K562 (cell line): ENCODE data around the gene SLC28A1. TPM values are rescaled to one million over a fixed set of nuclear protein-coding genes. Genes with fewer than 3 reads are reported as not detected.

Source experiments
- ATAC-seq: fragments of 200-7000 bp; cut with Tn5 transposase; 3 replicates; pipeline ENCODE4 v1.9.1; 2020; ENCODE audit warnings: moderate library complexity
- BruUV-seq: library from RNA; stranded (reverse); fragments of 400-500 nt; replicated peaks from 2 replicates; lab custom pipeline; 2021; lab: Mats Ljungman, UMichigan
- CTCF ChIA-PET: fragments of 300-600 bp; formaldehyde crosslinking; extraction: SDS; loops from one replicate; lab custom pipeline; 2021; ENCODE audit warnings: low intra/inter-chr PET ratio; lab: Yijun Ruan, JAX
- POLR2A ChIA-PET: fragments of 300-600, 350-650 bp; sonication (Branson Sonifier 250); formaldehyde crosslinking; extraction: SDS; loops from one replicate; lab custom pipeline; 2021; ENCODE audit warnings: antibody characterized with exemption, inconsistent platforms; lab: Yijun Ruan, JAX
- DNase-seq, 4 experiments: peaks; one replicate each; pipeline versions ENCODE4 v3.0.0 to v3.0.0-alpha.2; 2011 to 2018; ENCODE audit warnings: low spot score in 3 of 4, mixed read lengths in 3 of 4; ENCODE audit errors: extremely low read depth in 1 of 4
- FAIRE-seq: peaks from 2 replicates; lab custom pipeline; 2011; peaks lifted over from hg19 to GRCh38; lab: Jason Lieb, UNC
- H2AFZ ChIP-seq: 2 replicates; pipeline ENCODE4 v1.6.0; 2011; ENCODE audit warnings: low read depth, low read length, control low read depth, inconsistent platforms
- H3K27ac ChIP-seq: fragments of 200-600 bp; 3 replicates; pipeline ENCODE4 v1.8.0; 2011; ENCODE audit warnings: low read depth, mild to moderate bottlenecking, control low read depth, inconsistent platforms, low read length, moderate library complexity, mixed read lengths; ENCODE audit errors: extremely low read depth
- H3K27me3 ChIP-seq, 2 experiments: fragments of 300-600 bp in 1 of 2; 2 replicates in 1 of 2; 3 replicates in 1 of 2; pipeline versions ENCODE4 v1.6.0 to v1.8.0; 2011; ENCODE audit warnings: inconsistent platforms in 2 of 2, low read length in 2 of 2, mild to moderate bottlenecking in 1 of 2, mixed read lengths in 1 of 2, moderate library complexity in 1 of 2; ENCODE audit not compliant: control insufficient read depth in 2 of 2, insufficient read depth in 2 of 2
- H3K36me3 ChIP-seq: fragments of 300-600 bp; 3 replicates; pipeline ENCODE4 v1.8.0; 2011; ENCODE audit warnings: mild to moderate bottlenecking, low read length, inconsistent platforms; ENCODE audit not compliant: control insufficient read depth, insufficient read depth
- H3K4me1 ChIP-seq, 2 experiments: fragments of 200-600 bp in 1 of 2; replicated peaks in 1 of 2; 2 replicates in 1 of 2; 3 replicates in 1 of 2; pipeline versions ENCODE4 v1.5.1 to v1.8.0; 2011; ENCODE audit warnings: inconsistent platforms in 2 of 2, low read length in 2 of 2, mild to moderate bottlenecking in 1 of 2, mixed read lengths in 1 of 2, moderate library complexity in 1 of 2; ENCODE audit not compliant: control insufficient read depth in 2 of 2, insufficient read depth in 2 of 2
- H3K4me2 ChIP-seq: 2 replicates; pipeline ENCODE4 v1.6.1; 2011; ENCODE audit warnings: low read length, control low read depth, inconsistent platforms, mixed read lengths; ENCODE audit not compliant: insufficient read depth
- H3K4me3 ChIP-seq: fragments of 200-600 bp; sonication (generic), shearing (Covaris generic); 2 replicates; pipeline ENCODE4 v1.5.1; 2016; ENCODE audit warnings: control low read depth, inconsistent platforms
- H3K79me2 ChIP-seq: fragments of 200-600 bp; 3 replicates; pipeline ENCODE4 v1.8.0; 2011; ENCODE audit warnings: low read length, inconsistent platforms; ENCODE audit not compliant: control insufficient read depth, insufficient read depth
- H3K9ac ChIP-seq, 2 experiments: 2 replicates each; pipeline versions ENCODE4 v1.6.0 to v1.6.1; 2011; ENCODE audit warnings: low read depth in 2 of 2, low read length in 2 of 2, control low read depth in 1 of 2, inconsistent platforms in 1 of 2, mild to moderate bottlenecking in 1 of 2, mixed read lengths in 1 of 2; ENCODE audit not compliant: insufficient read depth in 1 of 2
- H3K9me1 ChIP-seq: one replicate; pipeline ENCODE4 v1.6.0; 2011; ENCODE audit warnings: inconsistent platforms, mild to moderate bottlenecking, low read length, moderate library complexity; ENCODE audit not compliant: control insufficient read depth, insufficient read depth
- H3K9me3 ChIP-seq: replicated peaks from 2 replicates; pipeline ENCODE4 v1.5.1; 2011; ENCODE audit warnings: low read depth, low read length, inconsistent platforms; ENCODE audit not compliant: control insufficient read depth, insufficient read depth
- H4K20me1 ChIP-seq: replicated peaks from 2 replicates; pipeline ENCODE4 v1.6.1; 2011; ENCODE audit warnings: low read length, inconsistent platforms, mixed read lengths; ENCODE audit not compliant: control insufficient read depth, insufficient read depth
- ATF7 ChIP-seq: fragments of 450-650 bp; IDR thresholded peaks from 2 replicates; pipeline ENCODE4 v1.7.1; 2014; ENCODE audit warnings: mild to moderate bottlenecking, moderate library complexity
- DPF2 ChIP-seq: fragments of 450-650 bp; IDR thresholded peaks from 2 replicates; pipeline ENCODE4 v1.6.1; 2016
- MAZ ChIP-seq, 2 experiments: fragments of 450-650 bp in 1 of 2; sonication (generic) in 1 of 2; formaldehyde crosslinking; IDR thresholded peaks in 1 of 2; conservative IDR thresholded peaks in 1 of 2; 2 replicates each; pipeline versions ENCODE4 v1.4.0 to v1.5.0; 2020; ENCODE audit warnings: mild to moderate bottlenecking in 1 of 2, missing genetic modification reagents in 1 of 2
- PHF21A ChIP-seq: fragments of 450-650 bp; IDR thresholded peaks from 2 replicates; pipeline ENCODE4 v1.6.1; 2017; ENCODE audit warnings: low read depth, borderline replicate concordance
- RBM25 ChIP-seq: fragments of 200-400 bp; formaldehyde crosslinking; IDR thresholded peaks from 2 replicates; pipeline ENCODE4 v1.6.1; 2018; ENCODE audit warnings: low read length, low read depth, moderate library complexity; ENCODE audit not compliant: severe bottlenecking
- REST ChIP-seq, 2 experiments: fragments of 450-650 bp; formaldehyde crosslinking in 1 of 2; IDR thresholded peaks; 2 replicates each; pipeline versions ENCODE4 v1.4.0 to v1.6.1; 2014 to 2020; ENCODE audit warnings: mild to moderate bottlenecking in 2 of 2, borderline replicate concordance in 1 of 2, low read depth in 1 of 2
- SETDB1 ChIP-seq: IDR thresholded peaks from one replicate; pipeline ENCODE4 v1.6.1; 2012; ENCODE audit warnings: low read length, control low read depth, inconsistent platforms
- ZBTB43 ChIP-seq: sonication (generic); formaldehyde crosslinking; IDR thresholded peaks from 2 replicates; pipeline ENCODE4 v1.8.0; 2023; ENCODE audit warnings: mild to moderate bottlenecking, missing genetic modification reagents
- ZNF146 ChIP-seq: IDR thresholded peaks from one replicate; pipeline ENCODE4 v1.6.1; 2018; ENCODE audit warnings: missing compliant biosample characterization; ENCODE audit not compliant: unreplicated experiment
- ZNF511 ChIP-seq: sonication (generic); formaldehyde crosslinking; IDR thresholded peaks from 2 replicates; pipeline ENCODE4 v1.8.0; 2022; ENCODE audit warnings: mild to moderate bottlenecking, missing genetic modification reagents
- WGBS: fragments of 100-300 bp; shearing (Covaris generic); methylation state at CpG from one replicate; pipeline ENCODE4 v1.1.6; 2016; ENCODE audit warnings: low coverage, mixed read lengths; ENCODE audit not compliant: insufficient coverage; ENCODE audit errors: missing lambda C conversion rate; 5-methylcytosine and 5-hydroxymethylcytosine counted together
- in situ Hi-C: fragments of 300-500 bp; cut with MboI; formaldehyde crosslinking; loops from 4 replicates; pipeline ENCODE4 v1.15.0; 2018; ENCODE audit warnings: inconsistent platforms, mixed read lengths
- intact Hi-C: fragments of 100-400 bp; cut with micrococcal nuclease; formaldehyde crosslinking; loops from 2 replicates; pipeline ENCODE4 v1.14.2; 2022
- polyA plus RNA-seq, 8 experiments: library from polyadenylated mRNA; depleted of rRNA in 4 of 8; stranded (reverse) in 5 of 8; unstranded in 3 of 8; fragments of >200 nt; fragmentation: Nextera tagmentation in 2 of 8; fragmentation: Illumina TruSeq in 1 of 8; extraction: Ambion mirVana in 2 of 8; extraction: Trizol in 1 of 8; gene quantifications; 2 replicates each; pipeline versions ENCODE4 v1.2.1 to v1.2.3, GENCODE V29; 2011 to 2014; ENCODE audit warnings: inconsistent platforms in 1 of 8, missing spikeins in 1 of 8
- total RNA-seq, 7 experiments: library from RNA; depleted of rRNA in 6 of 7; stranded (reverse); fragments of >200 nt in 6 of 7; fragmentation: Illumina TruSeq in 2 of 7; extraction: Trizol in 2 of 7; gene quantifications; 2 replicates each; pipeline versions ENCODE4 v1.2.1 to v1.2.3, GENCODE V29; 2011 to 2021; ENCODE audit warnings: low replicate concordance in 1 of 7

The SLC28A1 gene
- total and polyA plus RNA-seq, 9 of the 15 experiments (the other 6 are each of a cell fraction or from before 2014, with no cell fraction given): 0.04 TPM; not detected in 8

- H2AFZ ChIP-seq: peak overlapping the region; percentile 69
- peak overlapping the region; percentile 23; the same call in 1 of the 2 replicates for H3K4me2 ChIP-seq
- H3K9me1 ChIP-seq: no peaks in the 10 kb centered on the region
- H3K36me3 ChIP-seq: no peaks in the 10 kb centered on the region
- ChIA-PET CTCF (no interaction called here), POLR2A (interaction anchor here (0.6 to 1.9 kb wide), 6 partner anchors 8 to 116 kb away, joined by 3 to 7 read pairs (median 4); no protein-coding TSS in a partner anchor)
- H3K4me3 ChIP-seq: no peak overlapping the region
- no peaks in the 10 kb centered on the region for H3K9me3 ChIP-seq
- peak overlapping the region; percentile 52 for H3K27ac ChIP-seq
- ATAC-seq (no peak), DNase-seq (peak; percentile 35 to 45 (median 44)), FAIRE-seq (no peak)
- H4K20me1 ChIP-seq: no peaks in the 10 kb centered on the region
- 15% methylated on average over 4 of the region's 4 CpGs for WGBS
- BruUV-seq: no TSS peak
- H3K79me2 ChIP-seq: no peaks in the 10 kb centered on the region
- intact Hi-C loops: no loop called here
- no peaks in the 10 kb centered on the region for H3K27me3 ChIP-seq
- H3K9ac ChIP-seq: peak overlapping the region in 1 of 2 experiments; percentile 36; a peak in 1 of 4 replicates
- H3K4me1 ChIP-seq: peaks cover 39 to 50% of the 10 kb centered on the region in 2 experiments
- in situ Hi-C loops: no loop called here
- TF ChIP-seq ZNF146 (CRISPR knock-in tag) (no peak), ZBTB43 (CRISPR knock-in tag) (no peak), MAZ (CRISPR knock-in tag; conservative IDR thresholded peaks at IDR 0.05 in 1 of 2, IDR thresholded peaks at IDR 0.05 in 1 of 2) (0 out of 4 replicates have a peak, but pooled peaks of 1 of the 2 experiments have one; percentile 10), SETDB1 (no peak), DPF2 (peak; percentile 77), ZNF511 (CRISPR knock-in tag) (no peak), RBM25 (no peak), PHF21A (no peak), ATF7 (peak; percentile 60; the same call in 1 of the 2 replicates), REST (IDR thresholded peaks at IDR 0.05; ENCODE audit: borderline replicate concordance) (peak; percentile 45), REST (CRISPR knock-in tag; IDR thresholded peaks at IDR 0.05; ENCODE audit: low read depth) (no peak)
These were observed 63.7 kb downstream of the SLC28A1 start for GRCh38 chr15:84947947-84948830.
